Endothelial cell of umbilical vein (primary cell): ENCODE data around the gene COX7A1.
A peak's percentile ranks its signal among the peaks of the same experiment; 100 is the strongest.

ENCODE experiments used
- CTCF ChIP-seq, 2 donors: IDR thresholded peaks; 1 replicate in 1 of 2; 2 replicates in 1 of 2; pipeline ENCODE4 v1.5.1; 2011; ENCODE audit warnings: low read length in 2 of 2, mild to moderate bottlenecking in 2 of 2, moderate library complexity in 2 of 2, control low read depth in 1 of 2, inconsistent platforms in 1 of 2, low read depth in 1 of 2; ENCODE audit not compliant: insufficient read depth in 1 of 2; ENCODE audit errors: extremely low read depth in 1 of 2
- EZH2 ChIP-seq: IDR thresholded peaks from 2 replicates; pipeline ENCODE4 v1.6.1; 2012; ENCODE audit warnings: borderline replicate concordance, low read depth, mild to moderate bottlenecking, moderate library complexity, low read length, inconsistent platforms; ENCODE audit not compliant: severe bottlenecking
- FOS ChIP-seq: IDR thresholded peaks from 2 replicates; pipeline ENCODE4 v1.6.1; 2011; ENCODE audit warnings: mild to moderate bottlenecking, low read length, moderate library complexity, borderline replicate concordance; ENCODE audit not compliant: insufficient read depth
- JUN ChIP-seq: IDR thresholded peaks from 2 replicates; pipeline ENCODE4 v1.6.1; 2011; ENCODE audit warnings: borderline replicate concordance, low read depth; ENCODE audit not compliant: insufficient read length, insufficient read depth
- POLR2A ChIP-seq: IDR thresholded peaks from 2 replicates; pipeline ENCODE4 v1.6.1; 2012; ENCODE audit warnings: low read depth, mild to moderate bottlenecking, control low read depth, low read length
- POLR2AphosphoS5 ChIP-seq: IDR thresholded peaks from 2 replicates; pipeline ENCODE4 v1.6.1; 2012; ENCODE audit warnings: low read depth, mild to moderate bottlenecking, control low read depth, low read length, moderate library complexity; ENCODE audit not compliant: insufficient read depth

- no peak for TF ChIP-seq CTCF (IDR thresholded peaks at IDR 0.05; ENCODE audit: extremely low read depth in 1 of 2, insufficient read depth in 1 of 2, low read depth in 1 of 2, low read length in 2 of 2)
- TF ChIP-seq POLR2A, result peak; percentile 59
- TF ChIP-seq EZH2, result no peak
- peak; percentile 77 for TF ChIP-seq POLR2AphosphoS5
- no peak for TF ChIP-seq JUN
- TF ChIP-seq FOS, result no peak
Measured at GRCh38 chr19:36114721-36115452, 37.4 kb downstream of the COX7A1 start, which contains the start of gene POLR2I.
